HG02981 (cell line): ENCODE measurements around the gene MTIF3.

Experiments
- ATAC-seq: cut with Tn5 transposase; IDR thresholded peaks from one replicate; pipeline ENCODE4 v1.9.1; 2021; ENCODE audit warnings: mild to moderate bottlenecking, moderate library complexity; ENCODE audit not compliant: unreplicated experiment

Gene MTIF3

DNA sequence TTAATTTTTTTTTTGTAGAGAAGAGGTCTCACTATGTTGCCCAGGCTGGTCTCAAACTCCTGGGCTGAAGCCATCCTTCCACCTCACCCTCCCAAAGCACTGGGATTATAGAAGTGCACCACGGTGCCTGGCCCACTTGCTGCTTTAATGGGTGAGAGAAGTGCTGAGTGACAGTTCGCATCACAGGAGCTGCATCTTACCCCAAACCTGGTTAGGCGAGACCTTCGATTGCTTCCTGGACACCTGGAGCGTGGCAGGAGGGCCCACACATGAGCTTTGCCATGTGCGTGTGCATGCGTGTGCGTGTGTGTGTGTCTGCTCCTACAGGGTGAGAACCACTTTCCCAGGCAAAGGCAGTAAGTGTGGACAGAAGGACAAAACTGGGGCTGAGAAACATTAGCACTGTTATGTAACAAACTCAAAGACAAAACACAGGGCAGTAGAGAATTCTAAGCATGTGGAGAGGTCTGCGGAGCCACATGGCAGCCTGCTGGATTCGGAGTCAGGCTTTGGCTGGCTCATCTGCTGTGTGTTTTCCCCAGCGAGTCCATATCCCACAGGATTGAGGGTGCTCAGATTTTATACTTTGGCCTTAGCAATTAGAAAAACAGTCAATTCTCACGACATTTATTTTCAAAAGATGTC is 11.7 kb upstream of the MTIF3 start:
- no peak for ATAC-seq

- no peak for ATAC-seq
Measured at GRCh38 chr13:27455331-27455855, 5.0 kb upstream of the MTIF3 start.

DNA sequence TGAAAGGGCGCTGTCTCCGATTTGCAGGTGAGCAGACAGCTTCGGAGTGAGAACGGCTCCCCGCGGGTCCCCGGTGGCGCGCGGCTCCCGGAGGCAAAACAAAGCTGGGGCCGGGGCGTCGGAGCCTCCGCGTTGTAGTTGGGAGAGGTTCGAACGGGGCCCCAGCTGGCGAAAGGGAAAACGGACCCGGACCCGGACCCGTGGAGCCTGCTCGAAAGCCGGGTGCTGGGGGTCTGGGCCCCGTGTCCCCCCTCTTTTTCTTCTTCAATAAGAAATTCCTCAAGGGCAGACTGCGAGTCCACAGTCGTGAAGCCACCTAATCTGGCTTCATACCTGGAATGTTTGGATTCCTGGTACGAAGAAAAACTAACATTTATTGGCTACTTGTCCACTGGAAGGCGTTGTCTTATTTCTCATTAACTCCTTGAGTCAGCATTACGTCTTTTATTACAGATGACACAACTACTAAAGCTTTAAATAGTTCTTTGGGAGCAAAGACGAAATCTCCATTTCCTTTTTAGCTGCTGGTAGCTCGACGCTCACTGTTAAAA is 632 bp upstream of the MTIF3 start:
- no peak for ATAC-seq

DNA sequence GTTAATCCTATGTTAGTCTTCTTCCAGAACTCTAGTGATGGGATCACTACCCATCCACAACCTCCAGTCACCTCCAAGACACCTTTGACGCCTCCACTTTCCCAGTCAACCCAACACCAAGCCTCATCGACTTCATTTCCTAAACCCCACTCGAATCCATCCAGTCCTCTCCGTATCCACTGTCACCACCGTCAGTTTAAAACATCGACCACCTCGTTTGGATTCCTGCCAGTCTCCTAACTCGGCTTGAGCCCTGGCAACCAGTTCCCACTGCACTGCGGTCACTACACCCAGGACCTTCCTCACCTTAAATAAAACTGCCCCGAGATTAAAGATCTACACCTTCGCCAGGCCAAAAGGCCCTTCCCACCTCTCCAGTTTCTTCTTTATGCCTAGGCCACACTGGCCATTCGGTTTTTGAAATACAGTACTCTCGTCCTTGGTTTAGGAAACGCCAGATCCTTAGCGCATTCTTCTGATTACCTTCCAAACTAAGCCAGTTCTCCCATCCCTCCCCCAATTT is 1.2 kb downstream of the MTIF3 start:
- no peak for ATAC-seq

- ATAC-seq = no peak
Measured at GRCh38 chr13:27448308-27448707, 2.1 kb downstream of the MTIF3 start.

GRCh38 chr13:27446986-27447583 is 3.3 kb downstream of the MTIF3 start:
- ATAC-seq = no peak

GRCh38 chr13:27442797-27443196 is 7.6 kb downstream of the MTIF3 start:
- no peak for ATAC-seq

DNA sequence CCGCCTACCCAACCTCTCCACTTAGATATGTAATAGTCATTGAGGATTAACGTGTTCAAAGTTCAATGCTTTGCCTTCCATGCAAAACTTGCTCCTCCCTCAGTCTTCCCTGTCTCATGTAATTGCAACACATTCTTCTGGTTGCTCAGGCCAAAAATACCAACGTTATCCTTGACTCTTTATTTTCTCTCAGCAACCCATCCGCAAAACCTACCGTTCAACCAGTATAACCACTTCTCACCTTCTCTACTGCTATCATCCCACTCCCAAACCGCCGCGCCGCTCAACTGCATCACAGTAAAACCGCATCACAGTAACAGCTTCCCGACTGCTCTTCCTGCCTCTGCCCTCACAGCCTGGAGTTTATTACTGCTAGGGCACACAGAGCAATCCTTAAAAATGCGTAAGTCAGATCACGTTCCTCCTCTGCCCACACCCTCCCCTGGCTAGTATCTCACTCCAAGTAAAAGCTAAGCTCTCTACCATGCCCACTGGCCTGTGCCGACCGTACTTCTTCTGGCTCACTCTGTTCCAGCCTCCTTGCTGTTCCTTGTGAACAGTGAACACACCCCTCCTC is 8.2 kb downstream of the MTIF3 start:
- no peak for ATAC-seq

DNA sequence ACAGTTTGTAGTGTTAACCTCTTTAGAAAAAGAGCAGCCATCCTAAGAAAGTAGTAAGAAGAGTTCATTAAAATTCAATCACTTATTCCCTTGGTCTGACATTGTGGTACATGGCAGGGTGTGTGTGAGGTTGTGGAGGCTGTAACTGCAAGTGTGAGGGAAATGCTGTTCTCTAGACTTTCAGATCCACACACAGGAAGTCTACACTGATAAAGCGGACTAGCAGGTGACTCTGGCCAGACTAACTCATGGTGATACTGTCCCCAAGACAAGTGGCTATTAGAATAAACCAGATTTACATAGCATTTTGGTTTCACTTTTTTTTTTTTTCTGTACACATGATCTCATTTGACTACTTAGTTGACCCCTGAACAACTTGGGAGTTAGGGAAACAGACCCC is 10.0 kb downstream of the MTIF3 start:
- no peak for ATAC-seq

DNA sequence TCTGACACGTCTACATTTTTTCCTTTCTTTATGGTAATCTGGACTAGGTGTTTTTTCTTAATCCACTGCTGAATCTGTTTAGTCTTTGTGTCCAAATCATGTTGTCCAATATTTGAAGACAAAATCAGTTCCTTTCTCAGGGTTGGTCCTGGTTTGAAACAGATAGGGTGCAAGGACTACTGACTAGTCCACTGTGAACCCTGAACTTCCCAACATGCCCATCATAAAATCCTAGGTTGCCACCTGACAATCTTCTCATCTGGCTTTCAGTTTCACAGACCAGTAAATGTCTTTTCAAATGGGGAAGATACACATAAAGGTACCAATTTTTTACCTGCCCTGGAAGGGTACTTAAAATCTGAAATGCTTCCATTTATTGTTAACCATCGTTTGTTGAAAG is 13.2 kb downstream of the MTIF3 start:
- ATAC-seq = no peak

GRCh38 chr13:27432611-27433210 is 17.7 kb downstream of the MTIF3 start:
- no peak for ATAC-seq

GRCh38 chr13:27432180-27432579 is 18.2 kb downstream of the MTIF3 start:
- no peak for ATAC-seq

DNA sequence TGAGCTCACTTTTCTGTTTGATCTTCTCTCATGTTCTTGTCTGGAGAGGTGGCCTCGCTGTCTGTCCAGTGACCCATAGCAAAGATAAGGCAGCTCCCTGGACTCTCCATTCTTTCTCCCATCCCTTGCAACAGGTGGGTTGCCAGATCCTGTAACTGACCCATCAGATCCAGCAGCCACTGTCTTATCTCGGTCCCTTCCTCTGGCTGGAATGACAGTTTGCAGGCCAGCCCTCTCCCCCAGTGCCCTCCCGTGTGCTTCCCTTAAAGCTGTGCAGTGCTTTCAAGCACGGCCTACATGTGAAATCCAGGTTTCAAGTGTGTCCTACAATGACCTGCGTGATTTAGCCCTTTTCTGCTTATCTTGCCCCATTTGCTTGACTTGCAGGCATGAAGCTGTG is 22.2 kb downstream of the MTIF3 start:
- no peak for ATAC-seq

GRCh38 chr13:27427641-27428040 is 22.7 kb downstream of the MTIF3 start:
- no peak for ATAC-seq

- ATAC-seq = peak; percentile 60
Measured at GRCh38 chr13:27425918-27426630, 24.3 kb downstream of the MTIF3 start.

- no peak for ATAC-seq
Measured at GRCh38 chr13:27425158-27425917, 25.0 kb downstream of the MTIF3 start.

GRCh38 chr13:27424246-27425157 is 25.9 kb downstream of the MTIF3 start, which contains the start of gene GTF3A:
TSS of gene GTF3A (plus strand) at chr13:27424619.
- peak; percentile 61 for ATAC-seq

- no peak for ATAC-seq
Measured at GRCh38 chr13:27423333-27423732, 27.0 kb downstream of the MTIF3 start.
